H9 (cell line): Measurements from ENCODE around the gene LRG1. TPM values are rescaled to one million over a fixed set of nuclear protein-coding genes. Genes with fewer than 3 reads are reported as not detected.

Source experiments
- DNase-seq: peaks from one replicate; pipeline ENCODE4 v3.0.0-alpha.2; 2017
- H2AFZ ChIP-seq: one replicate; pipeline ENCODE4 v1.6.1; 2013; ENCODE audit warnings: mild to moderate bottlenecking, low read length, control low read depth, moderate library complexity
- H2AK5ac ChIP-seq: 2 replicates; pipeline ENCODE4 v1.6.1; 2013; ENCODE audit warnings: low read length, control low read depth, mixed read lengths; ENCODE audit not compliant: insufficient read length
- H2BK120ac ChIP-seq: one replicate; pipeline ENCODE4 v1.6.1; 2013; ENCODE audit warnings: low read depth, mild to moderate bottlenecking, low read length, control low read depth, inconsistent platforms; ENCODE audit not compliant: poor library complexity, severe bottlenecking
- H2BK12ac ChIP-seq: 2 replicates; pipeline ENCODE4 v1.6.1; 2013; ENCODE audit warnings: low read length, control low read depth, mixed read lengths, low read depth; ENCODE audit not compliant: insufficient read length
- H2BK15ac ChIP-seq: 2 replicates; pipeline ENCODE4 v1.6.1; 2013; ENCODE audit warnings: low read depth, low read length, control low read depth
- H2BK20ac ChIP-seq: one replicate; pipeline ENCODE4 v1.6.1; 2013; ENCODE audit warnings: low read depth, mild to moderate bottlenecking, low read length, control low read depth, inconsistent platforms; ENCODE audit not compliant: poor library complexity, severe bottlenecking
- H2BK5ac ChIP-seq: 2 replicates; pipeline ENCODE4 v1.6.1; 2013; ENCODE audit warnings: low read length, control low read depth, mixed read lengths; ENCODE audit not compliant: insufficient read length
- H3K14ac ChIP-seq: 2 replicates; pipeline ENCODE4 v1.6.1; 2013; ENCODE audit warnings: low read length, control low read depth; ENCODE audit not compliant: insufficient read depth
- H3K18ac ChIP-seq: 2 replicates; pipeline ENCODE4 v1.6.1; 2013; ENCODE audit warnings: low read depth, mild to moderate bottlenecking, mixed read lengths, low read length, control low read depth; ENCODE audit not compliant: insufficient read length
- H3K23ac ChIP-seq: 2 replicates; pipeline ENCODE4 v1.6.1; 2013; ENCODE audit warnings: low read length, control low read depth, mixed read lengths, low read depth; ENCODE audit not compliant: insufficient read length
- H3K23me2 ChIP-seq: 2 replicates; pipeline ENCODE4 v1.6.1; 2013; ENCODE audit warnings: low read depth, mild to moderate bottlenecking, mixed read lengths, low read length, control low read depth; ENCODE audit not compliant: insufficient read length, poor library complexity, severe bottlenecking
- H3K27ac ChIP-seq: 2 replicates; pipeline ENCODE4 v1.5.1; 2013; ENCODE audit warnings: low read length, control low read depth, mixed read lengths, low read depth; ENCODE audit not compliant: insufficient read length
- H3K27me3 ChIP-seq: 2 replicates; pipeline ENCODE4 v1.6.1; 2013; ENCODE audit warnings: low read length, control low read depth, inconsistent platforms; ENCODE audit not compliant: insufficient read depth
- H3K4ac ChIP-seq: 2 replicates; pipeline ENCODE4 v1.6.1; 2013; ENCODE audit warnings: low read depth, mild to moderate bottlenecking, control low read depth, inconsistent platforms, low read length, moderate library complexity
- H3K4me1 ChIP-seq: 2 replicates; pipeline ENCODE4 v1.6.1; 2013; ENCODE audit warnings: low read length, control low read depth, inconsistent platforms; ENCODE audit not compliant: insufficient read depth
- H3K4me2 ChIP-seq: 2 replicates; pipeline ENCODE4 v1.6.1; 2013; ENCODE audit warnings: low read length, control low read depth, mixed read lengths; ENCODE audit not compliant: insufficient read length, insufficient read depth
- H3K56ac ChIP-seq: 2 replicates; pipeline ENCODE4 v1.6.1; 2013; ENCODE audit warnings: low read depth, mild to moderate bottlenecking, mixed read lengths, low read length, control low read depth; ENCODE audit not compliant: insufficient read length
- H3K79me1 ChIP-seq: 2 replicates; pipeline ENCODE4 v1.6.1; 2013; ENCODE audit warnings: low read depth, mild to moderate bottlenecking, moderate library complexity, low read length, control low read depth, inconsistent platforms; ENCODE audit not compliant: insufficient read depth, poor library complexity, severe bottlenecking
- H3K79me2 ChIP-seq: 2 replicates; pipeline ENCODE4 v1.6.1; 2013; ENCODE audit warnings: low read length, control low read depth, inconsistent platforms; ENCODE audit not compliant: insufficient read depth
- H3K9ac ChIP-seq: 2 replicates; pipeline ENCODE4 v1.6.1; 2013; ENCODE audit warnings: low read length, control low read depth, mixed read lengths; ENCODE audit not compliant: insufficient read length; ENCODE audit errors: extremely low read depth
- H3K9me3 ChIP-seq: one replicate; pipeline ENCODE4 v1.6.1; 2013; ENCODE audit warnings: low read depth, low read length, inconsistent platforms; ENCODE audit not compliant: control insufficient read depth
- H3T11ph ChIP-seq: one replicate; pipeline ENCODE4 v1.6.1; 2013; ENCODE audit warnings: mild to moderate bottlenecking, low read length, control low read depth, inconsistent platforms
- H4K20me1 ChIP-seq: one replicate; pipeline ENCODE4 v1.6.1; 2013; ENCODE audit not compliant: control insufficient read depth, insufficient read length, insufficient read depth
- H4K5ac ChIP-seq: 2 replicates; pipeline ENCODE4 v1.6.1; 2013; ENCODE audit warnings: low read depth, mild to moderate bottlenecking, mixed read lengths, low read length, control low read depth; ENCODE audit not compliant: insufficient read length
- H4K8ac ChIP-seq: replicated peaks from 2 replicates; pipeline ENCODE4 v1.6.1; 2013; ENCODE audit warnings: low read length, control low read depth, mixed read lengths, low read depth; ENCODE audit not compliant: insufficient read length
- H4K91ac ChIP-seq: 2 replicates; pipeline ENCODE4 v1.6.1; 2013; ENCODE audit warnings: low read depth, mild to moderate bottlenecking, moderate library complexity, mixed read lengths, low read length, control low read depth; ENCODE audit not compliant: insufficient read length
- H3K27ac Mint-ChIP-seq, 3 experiments: 2 replicates in 2 of 3; 3 replicates in 1 of 3; pipeline ENCODE4 v1.8.0; 2020 to 2021; ENCODE audit warnings: mixed read lengths in 3 of 3, mild to moderate bottlenecking in 1 of 3, moderate library complexity in 1 of 3
- H3K27me3 Mint-ChIP-seq: 2 replicates; pipeline ENCODE4 v1.8.0; 2021; ENCODE audit warnings: low read depth, mild to moderate bottlenecking, moderate library complexity, mixed read lengths
- H3K36me3 Mint-ChIP-seq, 3 experiments: 2 replicates in 2 of 3; 3 replicates in 1 of 3; pipeline ENCODE4 v1.8.0; 2020 to 2021; ENCODE audit warnings: low read depth in 3 of 3, mixed read lengths in 3 of 3; ENCODE audit not compliant: insufficient read depth in 1 of 3
- H3K4me1 Mint-ChIP-seq, 2 experiments: 2 replicates each; pipeline ENCODE4 v1.8.0; 2020; ENCODE audit warnings: mixed read lengths in 2 of 2
- H3K4me3 Mint-ChIP-seq, 2 experiments: 2 replicates in 1 of 2; 3 replicates in 1 of 2; pipeline ENCODE4 v1.8.0; 2020 to 2021; ENCODE audit warnings: mild to moderate bottlenecking in 2 of 2, mixed read lengths in 2 of 2, moderate library complexity in 1 of 2
- H3K9me3 Mint-ChIP-seq, 2 experiments: 2 replicates in 1 of 2; 3 replicates in 1 of 2; pipeline ENCODE4 v1.8.0; 2020; ENCODE audit warnings: mild to moderate bottlenecking in 2 of 2, mixed read lengths in 2 of 2, moderate library complexity in 1 of 2
- WGBS: extraction: QIAGEN DNeasy Blood & Tissue Kit; methylation state at CpG from one replicate; pipeline ENCODE4 v1.1.7; 2013; ENCODE audit warnings: missing lambda C conversion rate, low lambda C conversion rate, mixed read lengths; ENCODE audit not compliant: insufficient read length; ENCODE audit errors: extremely low coverage; 5-methylcytosine and 5-hydroxymethylcytosine counted together
- total RNA-seq: library from RNA; stranded (reverse); gene quantifications from 2 replicates; pipeline ENCODE4 v1.2.1, GENCODE V29; 2021
- TF ChIP-seq, protein P1 (sequence below): fragments of 200-600 bp; sonication (generic); conservative IDR thresholded peaks from 3 replicates; pipeline ENCODE4 v1.8.0; 2021; ENCODE audit warnings: antibody characterized with exemption, mild to moderate bottlenecking

The LRG1 gene
- total RNA-seq, 1 experiment from 2014 or later, result 0.24 TPM

DNA sequence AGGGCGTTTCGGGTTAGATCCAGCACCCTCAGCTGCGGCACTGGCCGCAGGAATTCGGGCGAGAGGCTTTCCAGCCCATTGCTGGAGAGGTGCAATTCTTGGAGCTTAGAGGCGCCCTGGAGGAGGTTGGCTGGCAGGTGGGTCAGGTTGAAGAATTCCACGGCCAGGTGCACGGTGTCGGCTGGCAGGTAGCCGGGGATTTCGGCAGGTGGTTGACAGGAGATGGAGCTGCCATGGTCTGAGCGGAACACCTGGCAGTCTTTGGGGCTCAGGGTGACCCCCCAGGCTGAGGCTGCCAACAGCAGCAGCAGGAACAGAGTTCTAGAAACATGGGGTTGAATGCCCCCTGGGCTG lies 1.3 kb downstream of the LRG1 start:
- Histone ChIP-seq H4K20me1 (no peaks in the 10 kb centered on the region), H4K8ac (no peak overlapping the region), H3K27me3 (no peaks in the 10 kb centered on the region; the same call in 1 of the 2 replicates), H2BK120ac (no peak overlapping the region), H3K9me3 (no peaks in the 10 kb centered on the region), H3K9ac (no peak overlapping the region), H3K79me2 (no peaks in the 10 kb centered on the region), H3K79me1 (no peaks in the 10 kb centered on the region), H2AFZ (no peak overlapping the region), H3K14ac (no peak overlapping the region), H3K27ac (no peak overlapping the region), H4K91ac (no peak overlapping the region), H2BK5ac (no peak overlapping the region), H2BK15ac (no peak overlapping the region), H2AK5ac (no peak overlapping the region), H2BK20ac (no peak overlapping the region), H4K5ac (no peak overlapping the region), H3K23ac (no peak overlapping the region), H3K18ac (no peak overlapping the region), H3K23me2 (peaks cover 3% of the 10 kb centered on the region), H2BK12ac (no peak overlapping the region), H3K4me2 (no peak overlapping the region), H3K56ac (no peak overlapping the region), H3T11ph (no peak overlapping the region), H3K4ac (no peak overlapping the region), H3K4me1 (no peaks in the 10 kb centered on the region)
- Mint-ChIP-seq H3K36me3 (no peaks in the 10 kb centered on the region), H3K27ac (no peak overlapping the region), H3K4me3 (no peak overlapping the region), H3K4me1 (peaks cover 6 to 15% of the 10 kb centered on the region in 2 experiments), H3K27me3 (peaks cover 42% of the 10 kb centered on the region), H3K9me3 (peaks cover 0 to 4% of the 10 kb centered on the region in 2 experiments; a peak in 2 of 5 replicates)
- TF ChIP-seq, protein P1, sequence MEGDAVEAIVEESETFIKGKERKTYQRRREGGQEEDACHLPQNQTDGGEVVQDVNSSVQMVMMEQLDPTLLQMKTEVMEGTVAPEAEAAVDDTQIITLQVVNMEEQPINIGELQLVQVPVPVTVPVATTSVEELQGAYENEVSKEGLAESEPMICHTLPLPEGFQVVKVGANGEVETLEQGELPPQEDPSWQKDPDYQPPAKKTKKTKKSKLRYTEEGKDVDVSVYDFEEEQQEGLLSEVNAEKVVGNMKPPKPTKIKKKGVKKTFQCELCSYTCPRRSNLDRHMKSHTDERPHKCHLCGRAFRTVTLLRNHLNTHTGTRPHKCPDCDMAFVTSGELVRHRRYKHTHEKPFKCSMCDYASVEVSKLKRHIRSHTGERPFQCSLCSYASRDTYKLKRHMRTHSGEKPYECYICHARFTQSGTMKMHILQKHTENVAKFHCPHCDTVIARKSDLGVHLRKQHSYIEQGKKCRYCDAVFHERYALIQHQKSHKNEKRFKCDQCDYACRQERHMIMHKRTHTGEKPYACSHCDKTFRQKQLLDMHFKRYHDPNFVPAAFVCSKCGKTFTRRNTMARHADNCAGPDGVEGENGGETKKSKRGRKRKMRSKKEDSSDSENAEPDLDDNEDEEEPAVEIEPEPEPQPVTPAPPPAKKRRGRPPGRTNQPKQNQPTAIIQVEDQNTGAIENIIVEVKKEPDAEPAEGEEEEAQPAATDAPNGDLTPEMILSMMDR, result no peak
- no CpG with 5 or more reads among the region's 13 CpGs for WGBS
- DNase-seq, result no peak
